ENCODE data around the gene BFSP1. TPM values are rescaled to one million over a fixed set of nuclear protein-coding genes. Genes with fewer than 3 reads are reported as not detected.

BFSP1 gene
- total and polyA plus RNA-seq, 2 donors (not counting 3 experiments of a cell fraction or from before 2014, with no cell fraction given) = 3.1 to 5.2 TPM

GRCh38 chr20:17470973-17471372 is 60.2 kb downstream of the BFSP1 start:
- H4K20me1 ChIP-seq (replicated peaks; ENCODE audit: control insufficient read depth, extremely low read depth, insufficient read depth, low read length) = no peaks in the 10 kb centered on the region
- H3K4me2 ChIP-seq (ENCODE audit: insufficient read depth, low read length) = no peak overlapping the region
- no peak for TF ChIP-seq MYC (IDR thresholded peaks at IDR 0.05; ENCODE audit: low read depth, low read length)
- no peak for TF ChIP-seq GATA2 (IDR thresholded peaks at IDR 0.05; ENCODE audit: insufficient read depth, insufficient read length, low read depth, low read length)
- TF ChIP-seq FOS (IDR thresholded peaks at IDR 0.05; ENCODE audit: borderline replicate concordance, insufficient read depth, low read length) = no peak
- TF ChIP-seq POLR2AphosphoS5 (IDR thresholded peaks at IDR 0.05; ENCODE audit: insufficient read depth, low read depth, low read length) = no peak
- TF ChIP-seq POLR2A (IDR thresholded peaks at IDR 0.05; ENCODE audit: low read depth, low read length) = no peak
- TF ChIP-seq CTCF (IDR thresholded peaks at IDR 0.05; ENCODE audit: extremely low read depth in 1 of 2, insufficient read depth in 1 of 2, low read depth in 1 of 2, low read length in 2 of 2) = no peak
- no peak for TF ChIP-seq EZH2 (IDR thresholded peaks at IDR 0.05; ENCODE audit: borderline replicate concordance, low read depth, low read length, severe bottlenecking)
- TF ChIP-seq, protein P1, sequence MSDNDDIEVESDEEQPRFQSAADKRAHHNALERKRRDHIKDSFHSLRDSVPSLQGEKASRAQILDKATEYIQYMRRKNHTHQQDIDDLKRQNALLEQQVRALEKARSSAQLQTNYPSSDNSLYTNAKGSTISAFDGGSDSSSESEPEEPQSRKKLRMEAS (IDR thresholded peaks at IDR 0.05; ENCODE audit: insufficient read depth, insufficient read length) = no peak
- TF ChIP-seq JUN (IDR thresholded peaks at IDR 0.05; ENCODE audit: borderline replicate concordance, insufficient read depth, insufficient read length, low read depth) = no peak
- DNase-seq (ENCODE audit: low read depth, low spot score) (no peak), FAIRE-seq (no peak)
- H3K79me2 ChIP-seq (ENCODE audit: control insufficient read depth, insufficient read depth, low read length) = no peaks in the 10 kb centered on the region
- peaks cover 0 to 2% of the 10 kb centered on the region in 2 experiments for H3K27me3 ChIP-seq (ENCODE audit: control insufficient read depth in 2 of 2, insufficient read depth in 2 of 2, low read length in 2 of 2)
- H3K4me3 ChIP-seq (replicated peaks in 1 of 3; ENCODE audit: insufficient read depth in 1 of 3, low read depth in 1 of 3, low read length in 3 of 3) = no peak overlapping the region
- ChIA-PET POLR2A (no interaction called here), CTCF (no interaction called here)
- no peaks in the 10 kb centered on the region for H3K4me1 ChIP-seq (ENCODE audit: control insufficient read depth, extremely low read depth, insufficient read depth, low read length)
- H3K36me3 ChIP-seq (ENCODE audit: control insufficient read depth in 2 of 2, extremely low read depth in 1 of 2, insufficient read depth in 2 of 2, low read length in 2 of 2) = no peaks in the 10 kb centered on the region
- dilution Hi-C loops (cut with MboI; ENCODE audit: extremely low pct_ligation_motif_present, low sequenced_read_pairs) = no loop called here
- no peaks in the 10 kb centered on the region for H3K9me1 ChIP-seq (replicated peaks; ENCODE audit: control insufficient read depth, extremely low read depth, insufficient read depth, low read length)
- intact Hi-C loops (cut with micrococcal nuclease) = no loop called here
- H3K9me3 ChIP-seq (replicated peaks; ENCODE audit: control insufficient read depth, insufficient read depth, low read length) = no peaks in the 10 kb centered on the region
- no TSS peak for BruUV-seq (replicated peaks)
- H3K9ac ChIP-seq (replicated peaks; ENCODE audit: extremely low read depth, insufficient read depth, low read length) = no peak overlapping the region
- no peak overlapping the region for H2AFZ ChIP-seq (ENCODE audit: low read depth, low read length)
- no peak overlapping the region for H3K27ac ChIP-seq (ENCODE audit: insufficient read depth, low read depth, low read length)

Measured in endothelial cell of umbilical vein (primary cell).